ENCODE measurements around the gene SACS. TPM values are rescaled to one million over a fixed set of nuclear protein-coding genes. Genes with fewer than 3 reads are reported as not detected.

SACS gene
- total RNA-seq, 1 experiment from 2014 or later = 19.8 TPM

DNA sequence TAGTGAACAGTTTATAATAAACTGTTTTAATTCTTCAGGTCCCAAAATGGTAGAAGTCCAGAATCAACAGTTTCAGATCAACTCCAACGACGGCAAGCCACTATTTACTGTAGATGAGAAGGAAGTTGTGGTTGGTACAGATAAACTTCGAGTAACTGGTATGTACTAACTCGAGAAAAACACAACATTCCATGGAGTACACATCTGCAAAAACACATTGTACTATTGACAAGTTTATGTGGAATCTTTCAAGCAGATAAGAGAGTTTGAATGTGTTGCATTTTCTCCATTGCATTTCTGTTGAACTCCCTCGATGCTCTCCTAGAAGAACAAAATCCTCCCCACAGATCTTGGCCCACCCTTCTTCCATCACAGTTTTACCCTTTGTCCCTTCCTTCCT is 154.2 kb downstream of the SACS start:
- Histone ChIP-seq H3K9me3 (ENCODE audit: control insufficient read depth, insufficient read depth, low read depth, low read length) (no peaks in the 10 kb centered on the region), H3K36me3 (ENCODE audit: control insufficient read depth, insufficient read depth, low read length) (no peaks in the 10 kb centered on the region), H3K4me3 (ENCODE audit: low read depth in 2 of 2, low read length in 2 of 2) (no peak overlapping the region), H3K4me1 (ENCODE audit: control insufficient read depth, insufficient read depth, low read length) (no peaks in the 10 kb centered on the region), H3K27ac (ENCODE audit: low read length) (no peak overlapping the region), H3K27me3 (ENCODE audit: control insufficient read depth, insufficient read depth, low read length) (no peaks in the 10 kb centered on the region)
- ChIA-PET CTCF (no interaction called here), POLR2A (no interaction called here)
- in situ Hi-C loops (cut with HindIII; ENCODE audit: low pct_unique_long_range_greater_than_20kb, low sequenced_read_pairs) (no loop called here), intact Hi-C loops (cut with micrococcal nuclease; ENCODE audit: unreplicated experiment) (no loop called here)
- BruUV-seq (replicated peaks) = no TSS peak
- TF ChIP-seq, protein P1, sequence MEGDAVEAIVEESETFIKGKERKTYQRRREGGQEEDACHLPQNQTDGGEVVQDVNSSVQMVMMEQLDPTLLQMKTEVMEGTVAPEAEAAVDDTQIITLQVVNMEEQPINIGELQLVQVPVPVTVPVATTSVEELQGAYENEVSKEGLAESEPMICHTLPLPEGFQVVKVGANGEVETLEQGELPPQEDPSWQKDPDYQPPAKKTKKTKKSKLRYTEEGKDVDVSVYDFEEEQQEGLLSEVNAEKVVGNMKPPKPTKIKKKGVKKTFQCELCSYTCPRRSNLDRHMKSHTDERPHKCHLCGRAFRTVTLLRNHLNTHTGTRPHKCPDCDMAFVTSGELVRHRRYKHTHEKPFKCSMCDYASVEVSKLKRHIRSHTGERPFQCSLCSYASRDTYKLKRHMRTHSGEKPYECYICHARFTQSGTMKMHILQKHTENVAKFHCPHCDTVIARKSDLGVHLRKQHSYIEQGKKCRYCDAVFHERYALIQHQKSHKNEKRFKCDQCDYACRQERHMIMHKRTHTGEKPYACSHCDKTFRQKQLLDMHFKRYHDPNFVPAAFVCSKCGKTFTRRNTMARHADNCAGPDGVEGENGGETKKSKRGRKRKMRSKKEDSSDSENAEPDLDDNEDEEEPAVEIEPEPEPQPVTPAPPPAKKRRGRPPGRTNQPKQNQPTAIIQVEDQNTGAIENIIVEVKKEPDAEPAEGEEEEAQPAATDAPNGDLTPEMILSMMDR (IDR thresholded peaks at IDR 0.05) = no peak
- TF ChIP-seq, protein P2, sequence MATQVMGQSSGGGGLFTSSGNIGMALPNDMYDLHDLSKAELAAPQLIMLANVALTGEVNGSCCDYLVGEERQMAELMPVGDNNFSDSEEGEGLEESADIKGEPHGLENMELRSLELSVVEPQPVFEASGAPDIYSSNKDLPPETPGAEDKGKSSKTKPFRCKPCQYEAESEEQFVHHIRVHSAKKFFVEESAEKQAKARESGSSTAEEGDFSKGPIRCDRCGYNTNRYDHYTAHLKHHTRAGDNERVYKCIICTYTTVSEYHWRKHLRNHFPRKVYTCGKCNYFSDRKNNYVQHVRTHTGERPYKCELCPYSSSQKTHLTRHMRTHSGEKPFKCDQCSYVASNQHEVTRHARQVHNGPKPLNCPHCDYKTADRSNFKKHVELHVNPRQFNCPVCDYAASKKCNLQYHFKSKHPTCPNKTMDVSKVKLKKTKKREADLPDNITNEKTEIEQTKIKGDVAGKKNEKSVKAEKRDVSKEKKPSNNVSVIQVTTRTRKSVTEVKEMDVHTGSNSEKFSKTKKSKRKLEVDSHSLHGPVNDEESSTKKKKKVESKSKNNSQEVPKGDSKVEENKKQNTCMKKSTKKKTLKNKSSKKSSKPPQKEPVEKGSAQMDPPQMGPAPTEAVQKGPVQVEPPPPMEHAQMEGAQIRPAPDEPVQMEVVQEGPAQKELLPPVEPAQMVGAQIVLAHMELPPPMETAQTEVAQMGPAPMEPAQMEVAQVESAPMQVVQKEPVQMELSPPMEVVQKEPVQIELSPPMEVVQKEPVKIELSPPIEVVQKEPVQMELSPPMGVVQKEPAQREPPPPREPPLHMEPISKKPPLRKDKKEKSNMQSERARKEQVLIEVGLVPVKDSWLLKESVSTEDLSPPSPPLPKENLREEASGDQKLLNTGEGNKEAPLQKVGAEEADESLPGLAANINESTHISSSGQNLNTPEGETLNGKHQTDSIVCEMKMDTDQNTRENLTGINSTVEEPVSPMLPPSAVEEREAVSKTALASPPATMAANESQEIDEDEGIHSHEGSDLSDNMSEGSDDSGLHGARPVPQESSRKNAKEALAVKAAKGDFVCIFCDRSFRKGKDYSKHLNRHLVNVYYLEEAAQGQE (IDR thresholded peaks at IDR 0.05; ENCODE audit: insufficient read depth in 1 of 2, low read depth in 2 of 2, low read length in 1 of 2) = no peak
- no peak for TF ChIP-seq POLR2AphosphoS5 (IDR thresholded peaks at IDR 0.05; ENCODE audit: low read depth, low read length)
- TF ChIP-seq TCF7L2 (IDR thresholded peaks at IDR 0.05; ENCODE audit: low read depth, low read length) = no peak
- TF ChIP-seq SIN3A (IDR thresholded peaks at IDR 0.05; ENCODE audit: borderline replicate concordance, insufficient read depth, low read depth, low read length) = no peak
- DNase-seq (ENCODE audit: low read depth, low spot score) = no peak
- no peak for ATAC-seq

Other genes starting within 250 kb of the SACS start
- 0.54 TPM for gene TNFRSF19, start 136.7 kb upstream of the SACS start, total RNA-seq (2021; ENCODE audit: unreplicated experiment)

Measured in Panc1 (cell line).